Measurements from ENCODE around the gene ZNF521. TPM values are rescaled to one million over a fixed set of nuclear protein-coding genes. Genes with fewer than 3 reads are reported as not detected.

ZNF521 gene
- total RNA-seq, 2 experiments from 2014 or later = 0.85 to 2.8 TPM

DNA sequence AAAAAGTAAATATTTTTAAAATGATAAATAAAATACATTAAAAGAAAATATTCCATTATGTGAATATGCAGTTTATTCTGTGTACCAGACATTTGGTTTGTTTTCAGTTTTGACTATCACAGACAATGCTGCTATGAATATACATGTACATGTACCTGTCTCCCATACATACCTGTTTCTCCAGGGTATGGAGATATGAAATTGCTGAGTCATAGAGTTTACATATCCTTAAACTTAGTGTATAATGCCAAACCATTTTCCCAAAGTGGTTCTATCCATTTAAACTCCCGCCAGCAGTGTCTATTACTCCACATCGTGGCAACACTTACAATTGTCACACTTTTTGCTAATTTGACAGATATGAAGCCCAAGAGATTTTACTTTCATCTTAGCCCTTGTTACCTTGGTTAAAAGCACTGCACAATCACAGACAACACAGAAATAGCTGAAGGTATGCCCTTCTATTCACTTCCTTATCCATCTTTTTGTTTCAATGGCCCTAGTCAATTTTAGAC, 56.3 kb downstream of the ZNF521 start:
- ChIA-PET POLR2A (interaction anchor here (0.7 kb wide), 1 partner anchor 257 kb away, joined by 3 read pairs; no protein-coding TSS in a partner anchor), CTCF (ENCODE audit: unreplicated experiment) (no interaction called here)
- H3K4me3 ChIP-seq (ENCODE audit: low read depth, low read length, poor library complexity, severe bottlenecking) = no peak overlapping the region
- no peak for TF ChIP-seq CTCF (conservative IDR thresholded peaks at IDR 0.05; ENCODE audit: low read length)
- no peak for TF ChIP-seq EZH2phosphoT487 (IDR thresholded peaks at IDR 0.05; ENCODE audit: borderline replicate concordance, low read depth, low read length)
- no peak overlapping the region for H3K4me2 ChIP-seq (ENCODE audit: low read length)
- no peaks in the 10 kb centered on the region for H4K20me1 ChIP-seq (ENCODE audit: insufficient read depth, low read length)
- H2AFZ ChIP-seq (ENCODE audit: low read length) = no peak overlapping the region
- DNase-seq (ENCODE audit: low spot score) = no peak
- no peak overlapping the region for H3K27ac ChIP-seq (ENCODE audit: low read depth, low read length, poor library complexity, severe bottlenecking)
- H3K9me2 ChIP-seq (ENCODE audit: insufficient read depth, low read length) = no peaks in the 10 kb centered on the region
- no TSS peak for BruUV-seq (replicated peaks)
- H3K9me3 ChIP-seq (ENCODE audit: low read length) = no peaks in the 10 kb centered on the region
- no peaks in the 10 kb centered on the region for H3K79me2 ChIP-seq (ENCODE audit: insufficient read depth, low read depth, low read length)
- H3K36me3 ChIP-seq (ENCODE audit: insufficient read depth, low read length) = no peaks in the 10 kb centered on the region
- H3K4me1 ChIP-seq (ENCODE audit: insufficient read depth, low read length, poor library complexity, severe bottlenecking) = no peaks in the 10 kb centered on the region
- intact Hi-C loops (cut with micrococcal nuclease; ENCODE audit: unreplicated experiment) = no loop called here

DNA sequence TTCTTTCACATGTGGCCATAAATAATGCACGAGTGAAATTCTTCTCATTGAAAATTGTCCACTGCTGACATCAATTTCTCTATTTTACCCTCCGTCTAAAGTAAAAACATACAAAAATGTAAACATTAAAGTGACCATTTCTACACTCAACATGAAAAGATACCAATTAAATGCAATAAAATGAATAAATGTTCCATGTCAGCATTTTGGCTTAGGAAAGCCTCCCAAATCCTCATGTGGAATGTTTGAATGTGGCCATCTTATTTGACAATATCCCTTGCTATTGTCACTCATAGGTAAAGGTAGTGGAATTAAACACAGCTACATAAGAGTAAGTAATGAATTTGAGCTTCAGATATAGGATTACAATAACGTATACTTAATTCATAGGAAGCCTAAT, 60.8 kb downstream of the ZNF521 start:
- Histone ChIP-seq H3K36me3 (ENCODE audit: insufficient read depth, low read length) (no peaks in the 10 kb centered on the region), H3K79me2 (ENCODE audit: insufficient read depth, low read depth, low read length) (no peaks in the 10 kb centered on the region), H3K9me2 (ENCODE audit: insufficient read depth, low read length) (no peaks in the 10 kb centered on the region), H3K4me1 (ENCODE audit: insufficient read depth, low read length, poor library complexity, severe bottlenecking) (no peaks in the 10 kb centered on the region), H3K4me3 (ENCODE audit: low read depth, low read length, poor library complexity, severe bottlenecking) (no peak overlapping the region), H4K20me1 (ENCODE audit: insufficient read depth, low read length) (no peaks in the 10 kb centered on the region), H3K27ac (ENCODE audit: low read depth, low read length, poor library complexity, severe bottlenecking) (no peak overlapping the region), H3K9me3 (ENCODE audit: low read length) (no peaks in the 10 kb centered on the region), H3K4me2 (ENCODE audit: low read length) (no peak overlapping the region), H2AFZ (ENCODE audit: low read length) (no peak overlapping the region)
- ChIA-PET POLR2A (no interaction called here), CTCF (ENCODE audit: unreplicated experiment) (no interaction called here)
- DNase-seq (ENCODE audit: low spot score) = no peak
- no TSS peak for BruUV-seq (replicated peaks)
- no peak for TF ChIP-seq CTCF (conservative IDR thresholded peaks at IDR 0.05; ENCODE audit: low read length)
- TF ChIP-seq EZH2phosphoT487 (IDR thresholded peaks at IDR 0.05; ENCODE audit: borderline replicate concordance, low read depth, low read length) = no peak
- intact Hi-C loops (cut with micrococcal nuclease; ENCODE audit: unreplicated experiment) = no loop called here

GRCh38 chr18:25289001-25289631, 62.9 kb downstream of the ZNF521 start:
- Histone ChIP-seq H3K9me2 (ENCODE audit: insufficient read depth, low read length) (no peaks in the 10 kb centered on the region), H3K79me2 (ENCODE audit: insufficient read depth, low read depth, low read length) (no peaks in the 10 kb centered on the region), H3K4me1 (ENCODE audit: insufficient read depth, low read length, poor library complexity, severe bottlenecking) (no peaks in the 10 kb centered on the region), H3K36me3 (ENCODE audit: insufficient read depth, low read length) (no peaks in the 10 kb centered on the region), H3K9me3 (ENCODE audit: low read length) (no peaks in the 10 kb centered on the region), H3K4me2 (ENCODE audit: low read length) (no peak overlapping the region), H3K4me3 (ENCODE audit: low read depth, low read length, poor library complexity, severe bottlenecking) (no peak overlapping the region), H2AFZ (ENCODE audit: low read length) (no peak overlapping the region), H4K20me1 (ENCODE audit: insufficient read depth, low read length) (no peaks in the 10 kb centered on the region), H3K27ac (ENCODE audit: low read depth, low read length, poor library complexity, severe bottlenecking) (no peak overlapping the region)
- ChIA-PET CTCF (ENCODE audit: unreplicated experiment) (no interaction called here), POLR2A (interaction anchor here (0.6 to 1.1 kb wide), 3 partner anchors 11 to 1199 kb away, joined by 3 to 4 read pairs (median 3); no protein-coding TSS in a partner anchor)
- DNase-seq (ENCODE audit: low spot score) = no peak
- TF ChIP-seq EZH2phosphoT487 (IDR thresholded peaks at IDR 0.05; ENCODE audit: borderline replicate concordance, low read depth, low read length) = no peak
- no peak for TF ChIP-seq CTCF (conservative IDR thresholded peaks at IDR 0.05; ENCODE audit: low read length)
- intact Hi-C loops (cut with micrococcal nuclease; ENCODE audit: unreplicated experiment) = no loop called here
- BruUV-seq (replicated peaks) = no TSS peak

All from OCI-LY7 (cell line).